ENCODE data around the gene AUTS2.

AUTS2 gene

DNA sequence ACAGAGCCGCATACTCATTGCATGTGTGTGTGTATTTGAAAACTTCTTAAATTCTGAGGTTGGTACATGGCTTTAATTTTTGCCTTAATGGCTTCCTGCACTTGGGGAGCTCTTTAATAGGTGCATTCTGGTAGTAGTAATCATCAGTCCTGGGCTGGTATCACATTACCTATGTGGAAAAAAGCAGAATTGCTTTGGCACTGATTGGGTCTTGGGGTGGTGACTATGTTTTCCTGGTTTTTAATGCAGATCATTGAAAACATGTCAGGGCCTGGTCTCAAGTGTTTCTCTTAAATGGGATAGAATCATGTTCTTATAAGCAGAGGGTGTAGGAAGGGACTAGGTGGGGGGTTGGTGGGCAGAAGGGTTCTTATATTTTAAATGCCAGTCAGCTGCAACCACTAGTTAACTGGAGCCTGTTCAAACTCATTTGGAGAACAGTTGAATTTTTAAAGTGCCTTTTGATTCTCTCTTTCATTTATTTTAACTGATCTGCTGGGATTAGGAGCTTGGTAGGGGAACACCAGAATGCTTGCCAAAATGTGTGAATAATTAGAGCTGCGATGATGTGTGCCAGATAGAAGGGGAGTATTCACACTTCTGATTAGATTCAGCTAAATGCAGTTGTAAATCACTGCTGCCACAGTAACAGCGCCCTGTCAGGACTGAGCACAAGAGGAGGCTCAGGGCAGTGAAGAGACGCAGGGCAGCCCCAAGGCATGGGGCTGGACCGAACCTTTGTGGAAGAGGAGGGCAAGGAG is 900.1 kb downstream of the AUTS2 start:
- Mint-ChIP-seq H3K27me3 (no peaks in the 10 kb centered on the region), H3K9me3 (no peaks in the 10 kb centered on the region), H3K27ac (no peak overlapping the region), H3K4me1 (ENCODE audit: low read depth) (no peaks in the 10 kb centered on the region), H3K36me3 (ENCODE audit: low read depth) (no peaks in the 10 kb centered on the region), H3K4me3 (no peak overlapping the region)
- no peak for DNase-seq

DNA sequence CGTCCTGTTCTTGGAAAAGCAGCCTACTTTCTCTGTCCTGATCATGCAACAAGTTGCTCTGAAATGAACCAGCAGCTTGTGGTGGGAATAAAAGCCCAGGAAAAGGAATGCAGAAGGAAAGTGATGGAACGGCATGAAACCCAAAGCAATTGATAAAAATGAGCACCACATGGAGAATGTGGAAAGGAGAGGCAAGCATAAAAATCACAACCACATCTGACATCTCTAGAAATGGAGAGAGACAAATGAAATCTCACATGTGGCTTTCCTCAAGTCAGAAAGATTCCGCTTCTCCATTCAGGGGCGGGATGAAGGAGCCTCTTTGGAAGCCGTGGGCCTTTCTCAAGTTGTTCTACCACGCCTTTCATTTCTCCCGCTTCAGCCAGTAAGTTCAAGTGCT is 902.0 kb downstream of the AUTS2 start:
- no peak for DNase-seq
- H3K27me3 Mint-ChIP-seq: no peaks in the 10 kb centered on the region
- no peaks in the 10 kb centered on the region for H3K9me3 Mint-ChIP-seq
- H3K4me3 Mint-ChIP-seq: no peak overlapping the region
- H3K36me3 Mint-ChIP-seq (ENCODE audit: low read depth): no peaks in the 10 kb centered on the region
- no peaks in the 10 kb centered on the region for H3K4me1 Mint-ChIP-seq (ENCODE audit: low read depth)
- no peak overlapping the region for H3K27ac Mint-ChIP-seq

DNA sequence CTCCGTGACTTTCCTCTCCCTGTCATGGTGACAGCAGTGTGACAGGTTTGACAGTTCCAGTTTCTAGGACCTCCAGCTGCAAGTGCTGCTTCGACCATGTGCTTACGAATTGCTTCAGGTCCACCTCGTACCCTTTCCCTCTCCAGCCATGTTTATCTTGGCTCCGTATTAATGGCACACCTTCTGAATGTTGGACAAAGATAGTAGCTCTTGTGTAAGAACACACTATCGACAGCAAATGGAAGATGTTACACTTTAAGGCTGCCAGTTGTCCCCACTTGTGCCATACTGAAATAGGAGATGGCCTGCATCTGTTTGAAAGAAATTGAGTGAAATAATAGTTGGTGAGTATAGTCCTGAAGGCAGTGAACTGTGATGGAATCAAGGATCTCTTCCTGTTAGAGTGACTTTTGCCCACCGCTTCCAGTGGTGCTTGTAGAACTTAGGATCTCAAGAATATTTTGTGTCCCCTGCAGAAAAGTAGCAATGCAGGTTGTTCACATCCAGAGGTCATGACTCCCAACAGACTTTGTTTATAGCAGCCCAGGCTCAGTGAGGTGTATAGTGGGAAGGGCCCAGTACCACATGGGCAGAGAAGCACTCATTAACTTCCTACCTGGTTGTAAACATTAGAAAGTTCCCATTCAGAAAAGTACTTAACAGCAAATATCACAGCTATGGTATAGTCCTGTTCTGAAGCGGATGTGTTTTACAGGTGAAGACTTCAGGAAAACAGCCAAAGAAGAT is 904.0 kb downstream of the AUTS2 start:
- H3K27ac Mint-ChIP-seq: no peak overlapping the region
- DNase-seq: no peak
- no peaks in the 10 kb centered on the region for H3K9me3 Mint-ChIP-seq
- no peaks in the 10 kb centered on the region for H3K27me3 Mint-ChIP-seq
- H3K4me1 Mint-ChIP-seq (ENCODE audit: low read depth): no peaks in the 10 kb centered on the region
- no peaks in the 10 kb centered on the region for H3K36me3 Mint-ChIP-seq (ENCODE audit: low read depth)
- no peak overlapping the region for H3K4me3 Mint-ChIP-seq

DNA sequence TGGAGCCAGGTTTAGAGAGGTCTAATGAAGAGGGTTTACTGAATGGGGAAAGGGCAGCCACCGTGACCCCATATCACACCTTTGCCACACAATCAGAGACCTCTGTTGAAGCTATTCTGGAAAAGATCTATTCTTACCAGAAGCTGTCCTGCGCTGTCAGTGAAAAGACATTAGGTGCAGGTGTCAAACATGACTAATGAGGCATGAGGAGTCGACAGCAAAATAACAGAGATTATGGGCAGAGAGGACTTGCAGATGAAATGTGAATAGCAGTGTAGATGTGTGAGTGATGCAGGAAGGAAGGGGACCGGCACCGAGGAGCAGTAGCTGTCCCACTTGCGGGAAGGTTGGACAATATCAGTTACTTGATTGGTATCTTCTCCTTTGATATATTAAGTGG is 906.0 kb downstream of the AUTS2 start:
- Mint-ChIP-seq H3K4me3 (no peak overlapping the region), H3K9me3 (no peaks in the 10 kb centered on the region), H3K4me1 (ENCODE audit: low read depth) (no peaks in the 10 kb centered on the region), H3K27me3 (no peaks in the 10 kb centered on the region), H3K27ac (no peak overlapping the region), H3K36me3 (ENCODE audit: low read depth) (no peaks in the 10 kb centered on the region)
- no peak for DNase-seq

DNA sequence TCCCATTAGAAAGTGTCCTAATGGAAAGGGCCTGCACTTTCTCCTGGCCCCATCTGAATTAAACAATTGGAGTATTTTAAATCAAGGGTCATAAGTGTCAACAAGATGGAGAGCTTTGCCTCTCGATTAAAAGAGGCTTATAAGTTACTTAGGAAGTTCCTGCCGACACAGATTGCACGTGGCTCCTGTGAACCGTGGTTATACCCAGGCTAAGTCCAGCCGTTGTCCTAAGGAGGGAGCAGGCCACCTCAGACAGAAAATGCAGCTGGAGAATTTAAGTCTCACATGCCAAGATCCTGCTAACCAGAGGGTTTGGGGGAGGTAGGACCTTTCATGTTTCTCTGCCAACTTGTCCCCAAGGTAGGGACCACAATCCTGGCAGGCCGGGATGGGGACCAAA is 907.2 kb downstream of the AUTS2 start:
- Mint-ChIP-seq H3K4me1 (ENCODE audit: low read depth) (no peaks in the 10 kb centered on the region), H3K27me3 (no peaks in the 10 kb centered on the region), H3K36me3 (ENCODE audit: low read depth) (no peaks in the 10 kb centered on the region), H3K4me3 (no peak overlapping the region), H3K9me3 (no peaks in the 10 kb centered on the region), H3K27ac (no peak overlapping the region)
- no peak for DNase-seq

- Mint-ChIP-seq H3K27ac (no peak overlapping the region), H3K4me3 (no peak overlapping the region), H3K27me3 (no peaks in the 10 kb centered on the region), H3K4me1 (ENCODE audit: low read depth) (no peaks in the 10 kb centered on the region), H3K9me3 (no peaks in the 10 kb centered on the region), H3K36me3 (ENCODE audit: low read depth) (no peaks in the 10 kb centered on the region)
- DNase-seq: no peak
These were observed 907.6 kb downstream of the AUTS2 start for GRCh38 chr7:70505886-70506285.

DNA sequence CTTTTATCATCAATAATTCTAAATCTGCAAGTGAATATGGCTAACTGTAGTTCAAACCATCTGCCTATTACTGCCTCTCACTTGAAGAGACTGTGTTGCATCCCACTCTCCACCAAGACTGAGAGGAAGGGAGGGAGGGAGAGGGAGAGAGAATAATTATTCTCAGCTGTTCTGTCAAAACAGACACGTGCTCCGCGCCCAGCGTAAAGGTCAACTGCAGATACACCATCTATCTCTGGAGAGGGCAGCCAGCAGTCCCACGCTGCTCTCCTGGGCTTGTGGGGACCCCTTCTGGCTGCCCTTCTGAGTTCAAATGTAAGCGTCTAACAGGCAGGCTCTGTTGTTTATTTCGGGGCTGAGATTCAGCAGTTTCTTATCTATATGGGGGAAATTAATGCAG is 908.2 kb downstream of the AUTS2 start:
- no peaks in the 10 kb centered on the region for H3K9me3 Mint-ChIP-seq
- DNase-seq: no peak
- no peak overlapping the region for H3K27ac Mint-ChIP-seq

DNA sequence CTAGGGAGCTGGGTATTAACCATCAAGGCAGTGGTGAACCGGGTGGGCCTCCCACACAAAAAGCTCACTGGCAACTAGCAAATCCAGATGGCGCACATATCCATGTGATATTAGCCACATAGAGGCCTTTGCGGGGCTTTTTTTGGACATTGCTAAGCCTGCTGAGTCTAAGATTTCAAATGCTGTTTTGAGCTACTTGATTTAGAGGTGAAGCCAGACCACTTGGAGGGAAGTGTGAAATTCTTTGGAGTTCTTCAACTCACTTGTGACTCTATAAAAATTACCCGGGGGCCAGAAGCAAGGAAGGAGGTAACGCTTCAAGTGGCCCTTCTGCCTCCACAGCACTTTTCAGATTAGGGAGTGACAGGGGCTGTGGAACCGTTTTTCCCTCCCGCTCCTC is 913.9 kb downstream of the AUTS2 start:
- peaks cover 2% of the 10 kb centered on the region for H3K27me3 Mint-ChIP-seq
- H3K27ac Mint-ChIP-seq: no peak overlapping the region
- no peaks in the 10 kb centered on the region for H3K4me1 Mint-ChIP-seq (ENCODE audit: low read depth)
- H3K36me3 Mint-ChIP-seq (ENCODE audit: low read depth): no peaks in the 10 kb centered on the region
- no peak for DNase-seq
- H3K9me3 Mint-ChIP-seq: peaks cover 3% of the 10 kb centered on the region
- no peak overlapping the region for H3K4me3 Mint-ChIP-seq

More for the DNA sequence above, 908.2 kb downstream of the AUTS2 start:
- Mint-ChIP-seq H3K4me1 (ENCODE audit: low read depth) (no peaks in the 10 kb centered on the region), H3K27me3 (no peaks in the 10 kb centered on the region), H3K4me3 (no peak overlapping the region), H3K36me3 (ENCODE audit: low read depth) (no peaks in the 10 kb centered on the region)

GRCh38 chr7:70512761-70513160 is 914.5 kb downstream of the AUTS2 start:
- peaks cover 3% of the 10 kb centered on the region for H3K9me3 Mint-ChIP-seq
- H3K27ac Mint-ChIP-seq: no peak overlapping the region
- H3K36me3 Mint-ChIP-seq (ENCODE audit: low read depth): no peaks in the 10 kb centered on the region
- peaks cover 2% of the 10 kb centered on the region for H3K27me3 Mint-ChIP-seq
- no peaks in the 10 kb centered on the region for H3K4me1 Mint-ChIP-seq (ENCODE audit: low read depth)
- DNase-seq: no peak
- no peak overlapping the region for H3K4me3 Mint-ChIP-seq

GRCh38 chr7:70520611-70521010 is 922.3 kb downstream of the AUTS2 start:
- H3K4me1 Mint-ChIP-seq (ENCODE audit: low read depth): no peaks in the 10 kb centered on the region
- H3K4me3 Mint-ChIP-seq: no peak overlapping the region
- no peaks in the 10 kb centered on the region for H3K9me3 Mint-ChIP-seq
- H3K27me3 Mint-ChIP-seq: no peaks in the 10 kb centered on the region
- H3K27ac Mint-ChIP-seq: no peak overlapping the region
- no peaks in the 10 kb centered on the region for H3K36me3 Mint-ChIP-seq (ENCODE audit: low read depth)
- DNase-seq: no peak

- no peak overlapping the region for H3K4me3 Mint-ChIP-seq
- H3K36me3 Mint-ChIP-seq (ENCODE audit: low read depth): no peaks in the 10 kb centered on the region
- no peaks in the 10 kb centered on the region for H3K27me3 Mint-ChIP-seq
- H3K4me1 Mint-ChIP-seq (ENCODE audit: low read depth): no peaks in the 10 kb centered on the region
- no peak overlapping the region for H3K27ac Mint-ChIP-seq
- no peaks in the 10 kb centered on the region for H3K9me3 Mint-ChIP-seq
- DNase-seq: no peak
These were observed 925.1 kb downstream of the AUTS2 start for GRCh38 chr7:70523249-70523988.

DNA sequence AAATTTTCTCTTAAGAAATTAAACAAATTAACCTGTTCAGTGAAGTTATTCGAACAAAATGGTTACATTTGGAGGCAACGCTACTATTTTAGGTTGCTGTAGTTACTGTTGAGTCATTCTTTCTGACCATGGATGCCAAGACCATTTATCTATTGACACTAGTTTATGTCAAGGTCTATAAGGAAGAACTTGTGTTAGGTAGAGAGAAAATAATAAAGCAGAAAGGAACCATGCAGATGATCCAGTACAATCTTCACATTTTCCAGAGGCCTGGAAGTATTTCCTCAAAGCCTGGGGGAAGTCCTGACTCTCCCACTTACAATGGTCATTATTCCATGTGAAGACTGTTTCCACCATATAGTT is 925.7 kb downstream of the AUTS2 start:
- H3K9me3 Mint-ChIP-seq: no peaks in the 10 kb centered on the region
- no peaks in the 10 kb centered on the region for H3K4me1 Mint-ChIP-seq (ENCODE audit: low read depth)
- H3K27ac Mint-ChIP-seq: no peak overlapping the region
- DNase-seq: no peak
- no peak overlapping the region for H3K4me3 Mint-ChIP-seq
- H3K36me3 Mint-ChIP-seq (ENCODE audit: low read depth): no peaks in the 10 kb centered on the region
- no peaks in the 10 kb centered on the region for H3K27me3 Mint-ChIP-seq

- Mint-ChIP-seq H3K9me3 (no peaks in the 10 kb centered on the region), H3K4me1 (ENCODE audit: low read depth) (no peaks in the 10 kb centered on the region), H3K27me3 (no peaks in the 10 kb centered on the region), H3K4me3 (no peak overlapping the region), H3K36me3 (ENCODE audit: low read depth) (no peaks in the 10 kb centered on the region), H3K27ac (no peak overlapping the region)
- DNase-seq: no peak
These were observed 927.7 kb downstream of the AUTS2 start for GRCh38 chr7:70525991-70526390.

DNA sequence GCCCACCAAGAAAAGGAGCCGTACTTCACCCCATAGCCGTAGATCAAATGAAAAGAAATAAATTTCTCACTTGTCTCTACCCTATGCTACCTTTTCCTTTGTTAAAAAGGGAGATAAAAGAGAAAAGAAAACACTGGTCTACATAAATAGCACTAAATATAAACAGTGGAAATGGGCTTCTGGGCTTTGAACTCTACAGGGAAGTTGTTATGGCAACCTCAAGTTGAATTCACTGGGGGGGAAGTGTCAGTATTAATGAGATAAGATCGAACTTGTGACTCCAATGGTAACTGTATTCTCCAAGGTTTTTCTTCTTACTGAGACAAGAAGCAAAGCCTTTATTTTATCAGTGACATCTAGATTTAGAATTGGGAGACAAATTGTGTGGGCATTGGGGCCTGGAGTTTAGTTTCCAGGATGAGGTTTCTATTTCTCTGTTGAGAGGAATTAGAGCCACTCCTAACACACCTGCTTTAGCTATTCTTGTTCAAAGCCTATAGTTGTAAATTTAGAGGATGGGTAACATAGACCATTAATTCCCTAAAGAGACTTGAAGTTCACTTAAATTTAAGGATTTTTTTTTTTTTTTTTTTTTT is 929.3 kb downstream of the AUTS2 start:
- Mint-ChIP-seq H3K27ac (no peak overlapping the region), H3K4me3 (no peak overlapping the region), H3K9me3 (no peaks in the 10 kb centered on the region), H3K36me3 (ENCODE audit: low read depth) (no peaks in the 10 kb centered on the region), H3K27me3 (no peaks in the 10 kb centered on the region), H3K4me1 (ENCODE audit: low read depth) (no peaks in the 10 kb centered on the region)
- DNase-seq: no peak

DNA sequence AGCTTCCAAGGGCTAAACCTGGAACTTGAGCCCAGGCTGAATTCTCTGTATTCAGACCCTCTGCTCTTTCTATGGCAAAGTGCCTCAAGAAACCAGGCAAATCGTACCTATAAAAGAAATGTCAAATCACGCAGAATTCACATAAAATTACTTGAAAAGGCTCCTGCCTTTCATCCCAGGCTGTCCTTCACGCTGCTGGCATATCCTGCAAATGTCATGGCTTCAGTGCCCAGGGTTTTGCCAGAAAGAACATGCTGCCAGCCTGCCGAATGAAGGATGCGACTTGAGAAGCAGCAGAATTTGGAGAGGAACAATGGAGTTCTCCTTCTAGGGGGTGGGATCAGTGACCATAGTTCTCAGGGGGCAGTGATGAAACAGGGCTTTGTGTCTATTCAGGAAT is 931.2 kb downstream of the AUTS2 start:
- Mint-ChIP-seq H3K9me3 (no peaks in the 10 kb centered on the region), H3K27me3 (no peaks in the 10 kb centered on the region), H3K36me3 (ENCODE audit: low read depth) (no peaks in the 10 kb centered on the region), H3K4me3 (no peak overlapping the region), H3K4me1 (ENCODE audit: low read depth) (no peaks in the 10 kb centered on the region), H3K27ac (no peak overlapping the region)
- DNase-seq: no peak

All from activated T-cell treated with anti-CD3 and anti-CD28 coated beads, Interleukin-2, amount 50 U/mL, for 24 hours (primary cell).